SK-N-SH treated with all-trans-retinoic acid at 6 μM for 48 hours (cell line): Measurements from ENCODE around the gene MMP8.

Source experiments
- ATAC-seq: fragments of 200-7000 bp; cut with Tn5 transposase; 3 replicates; pipeline ENCODE4 v1.9.1; 2020; ENCODE audit warnings: mild to moderate bottlenecking, moderate library complexity
- ARNTL ChIP-seq: fragments of 450-650 bp; formaldehyde crosslinking; IDR thresholded peaks from 2 replicates; pipeline ENCODE4 v1.5.0; 2020; ENCODE audit warnings: low read depth, mild to moderate bottlenecking, moderate library complexity, borderline replicate concordance
- BACH2 ChIP-seq: fragments of 250-450 bp; sonication (Bioruptor Pico); IDR thresholded peaks from 2 replicates; pipeline ENCODE4 v1.9.0; 2021; ENCODE audit warnings: mild to moderate bottlenecking, borderline replicate concordance
- CREB5 ChIP-seq: fragments of 250-450 bp; sonication (Bioruptor Pico); IDR thresholded peaks from 2 replicates; pipeline ENCODE4 v1.5.1; 2020; ENCODE audit warnings: low read depth, mild to moderate bottlenecking, moderate library complexity
- CSDC2 ChIP-seq: fragments of 250-450 bp; sonication (Bioruptor Pico); IDR thresholded peaks from 2 replicates; pipeline ENCODE4 v1.5.0; 2020; ENCODE audit warnings: mild to moderate bottlenecking, moderate library complexity
- CSRNP3 ChIP-seq: fragments of 250-450 bp; sonication (Bioruptor Pico); IDR thresholded peaks from 2 replicates; pipeline ENCODE4 v1.5.1; 2021; ENCODE audit warnings: mild to moderate bottlenecking, moderate library complexity
- ESRRG ChIP-seq: fragments of 250-450 bp; sonication (Bioruptor Pico); IDR thresholded peaks from 2 replicates; pipeline ENCODE4 v1.6.1; 2021; ENCODE audit warnings: mild to moderate bottlenecking
- ISL1 ChIP-seq: fragments of 250-450 bp; sonication (Bioruptor Pico); IDR thresholded peaks from 2 replicates; pipeline ENCODE4 v2.1.2; 2022; ENCODE audit warnings: mild to moderate bottlenecking, moderate library complexity
- OSR1 ChIP-seq: fragments of 250-450 bp; sonication (Bioruptor Pico); IDR thresholded peaks from 2 replicates; pipeline ENCODE4 v1.8.0; 2022; ENCODE audit warnings: moderate library complexity, mild to moderate bottlenecking, inconsistent platforms
- POU6F1 ChIP-seq: fragments of 250-450 bp; sonication (Bioruptor Pico); IDR thresholded peaks from 2 replicates; pipeline ENCODE4 v1.8.0; 2021; ENCODE audit warnings: low read depth, mild to moderate bottlenecking, moderate library complexity, borderline replicate concordance
- PPARA ChIP-seq: fragments of 250-450 bp; sonication (Bioruptor Pico); IDR thresholded peaks from 2 replicates; pipeline ENCODE4 v1.5.0; 2020; ENCODE audit warnings: mild to moderate bottlenecking, borderline replicate concordance
- RARB ChIP-seq: fragments of 250-450 bp; sonication (Bioruptor Pico); IDR thresholded peaks from 2 replicates; pipeline ENCODE4 v1.8.0; 2021; ENCODE audit warnings: mild to moderate bottlenecking, moderate library complexity
- SNAI2 ChIP-seq: fragments of 250-450 bp; sonication (Bioruptor Pico); IDR thresholded peaks from 2 replicates; pipeline ENCODE4 v1.5.0; 2020; ENCODE audit warnings: mild to moderate bottlenecking, moderate library complexity
- TCF4 ChIP-seq: fragments of 250-450 bp; sonication (Bioruptor Pico); IDR thresholded peaks from 2 replicates; pipeline ENCODE4 v1.8.0; 2021; ENCODE audit warnings: mild to moderate bottlenecking, moderate library complexity, borderline replicate concordance
- TOX ChIP-seq: fragments of 250-450 bp; sonication (Bioruptor Pico); IDR thresholded peaks from 2 replicates; pipeline ENCODE4 v1.8.0; 2021; ENCODE audit warnings: mild to moderate bottlenecking, moderate library complexity, borderline replicate concordance
- ZC3H10 ChIP-seq: fragments of 250-450 bp; sonication (Bioruptor Pico); IDR thresholded peaks from 2 replicates; pipeline ENCODE4 v1.5.1; 2021; ENCODE audit warnings: mild to moderate bottlenecking, moderate library complexity
- ZFP3 ChIP-seq: fragments of 250-450 bp; sonication (Bioruptor Pico); IDR thresholded peaks from 2 replicates; pipeline ENCODE4 v1.5.0; 2020; ENCODE audit warnings: mild to moderate bottlenecking, moderate library complexity
- ZFP30 ChIP-seq: fragments of 450-650 bp; formaldehyde crosslinking; IDR thresholded peaks from 2 replicates; pipeline ENCODE4 v1.5.0; 2022; ENCODE audit warnings: mild to moderate bottlenecking, moderate library complexity
- ZNF565 ChIP-seq: fragments of 450-650 bp; formaldehyde crosslinking; conservative IDR thresholded peaks from 2 replicates; pipeline ENCODE4 v1.5.0; 2020; ENCODE audit warnings: low read depth, mild to moderate bottlenecking, moderate library complexity
- ZNF70 ChIP-seq: fragments of 450-650 bp; formaldehyde crosslinking; IDR thresholded peaks from 2 replicates; pipeline ENCODE4 v1.5.0; 2020; ENCODE audit warnings: mild to moderate bottlenecking, moderate library complexity
- ZNF8 ChIP-seq: fragments of 450-650 bp; formaldehyde crosslinking; IDR thresholded peaks from 2 replicates; pipeline ENCODE4 v1.5.0; 2020; ENCODE audit warnings: mild to moderate bottlenecking, moderate library complexity
- TF ChIP-seq, protein P1 (sequence below): fragments of 250-450 bp; sonication (Bioruptor Pico); IDR thresholded peaks from 2 replicates; pipeline ENCODE4 v1.8.0; 2020; ENCODE audit warnings: mild to moderate bottlenecking, moderate library complexity, borderline replicate concordance
- TF ChIP-seq, protein P2 (sequence below): fragments of 250-450 bp; sonication (Bioruptor Pico); IDR thresholded peaks from 2 replicates; pipeline ENCODE4 v1.5.0; 2020; ENCODE audit warnings: mild to moderate bottlenecking, moderate library complexity

Gene MMP8

GRCh38 chr11:102704841-102705240 is 19.9 kb downstream of the MMP8 start:
- peak; percentile 65; the same call in 2 of the 3 replicates for ATAC-seq
- TF ChIP-seq, protein P1, sequence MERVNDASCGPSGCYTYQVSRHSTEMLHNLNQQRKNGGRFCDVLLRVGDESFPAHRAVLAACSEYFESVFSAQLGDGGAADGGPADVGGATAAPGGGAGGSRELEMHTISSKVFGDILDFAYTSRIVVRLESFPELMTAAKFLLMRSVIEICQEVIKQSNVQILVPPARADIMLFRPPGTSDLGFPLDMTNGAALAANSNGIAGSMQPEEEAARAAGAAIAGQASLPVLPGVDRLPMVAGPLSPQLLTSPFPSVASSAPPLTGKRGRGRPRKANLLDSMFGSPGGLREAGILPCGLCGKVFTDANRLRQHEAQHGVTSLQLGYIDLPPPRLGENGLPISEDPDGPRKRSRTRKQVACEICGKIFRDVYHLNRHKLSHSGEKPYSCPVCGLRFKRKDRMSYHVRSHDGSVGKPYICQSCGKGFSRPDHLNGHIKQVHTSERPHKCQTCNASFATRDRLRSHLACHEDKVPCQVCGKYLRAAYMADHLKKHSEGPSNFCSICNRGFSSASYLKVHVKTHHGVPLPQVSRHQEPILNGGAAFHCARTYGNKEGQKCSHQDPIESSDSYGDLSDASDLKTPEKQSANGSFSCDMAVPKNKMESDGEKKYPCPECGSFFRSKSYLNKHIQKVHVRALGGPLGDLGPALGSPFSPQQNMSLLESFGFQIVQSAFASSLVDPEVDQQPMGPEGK (CRISPR knock-in tag): no peak

DNA sequence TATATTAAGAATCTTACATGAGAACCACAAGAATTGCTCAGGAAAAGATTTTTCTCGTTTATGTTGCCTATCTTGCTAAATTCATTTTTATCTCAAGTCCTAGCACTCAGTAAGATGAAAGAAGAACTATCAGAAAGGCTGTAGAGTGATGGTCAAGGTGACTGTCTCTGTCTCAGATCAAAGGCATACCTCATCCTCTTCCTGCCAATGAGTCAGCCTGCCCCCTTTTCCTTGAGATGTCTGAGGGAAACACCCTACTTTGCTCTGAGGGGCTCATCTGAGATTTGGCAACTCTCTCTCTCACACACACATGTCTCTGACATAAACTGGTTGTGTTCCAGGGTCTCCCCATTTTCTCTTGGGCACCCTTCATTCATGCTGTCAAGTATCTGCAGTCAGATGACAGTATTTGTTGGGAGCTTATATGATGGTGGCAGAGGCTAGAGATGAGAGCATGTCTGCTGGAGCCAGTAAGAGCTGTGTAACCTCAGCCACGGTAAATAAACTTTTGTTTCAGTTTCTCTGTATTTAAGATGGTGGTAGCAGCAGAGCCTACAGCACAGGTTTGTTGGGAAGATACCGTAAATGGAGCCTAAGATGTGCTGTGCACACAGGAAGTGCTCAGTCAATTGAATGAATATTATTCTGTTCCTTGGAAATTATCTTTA is 20.8 kb downstream of the MMP8 start:
- TF ChIP-seq RARB (CRISPR knock-in tag) (no peak), ZNF8 (CRISPR knock-in tag) (no peak), POU6F1 (no peak), TCF4 (CRISPR knock-in tag) (no peak), CSDC2 (CRISPR knock-in tag) (no peak), ZNF70 (no peak), TOX (no peak), CSRNP3 (CRISPR knock-in tag) (no peak), OSR1 (CRISPR knock-in tag) (no peak), CREB5 (CRISPR knock-in tag) (no peak), ZNF565 (CRISPR knock-in tag) (no peak), ZFP30 (no peak), ZFP3 (CRISPR knock-in tag) (no peak), ISL1 (CRISPR knock-in tag) (no peak), ZC3H10 (CRISPR knock-in tag) (no peak), ESRRG (CRISPR knock-in tag) (no peak)
- TF ChIP-seq, protein P1 (CRISPR knock-in tag): no peak
- TF ChIP-seq, protein P2, sequence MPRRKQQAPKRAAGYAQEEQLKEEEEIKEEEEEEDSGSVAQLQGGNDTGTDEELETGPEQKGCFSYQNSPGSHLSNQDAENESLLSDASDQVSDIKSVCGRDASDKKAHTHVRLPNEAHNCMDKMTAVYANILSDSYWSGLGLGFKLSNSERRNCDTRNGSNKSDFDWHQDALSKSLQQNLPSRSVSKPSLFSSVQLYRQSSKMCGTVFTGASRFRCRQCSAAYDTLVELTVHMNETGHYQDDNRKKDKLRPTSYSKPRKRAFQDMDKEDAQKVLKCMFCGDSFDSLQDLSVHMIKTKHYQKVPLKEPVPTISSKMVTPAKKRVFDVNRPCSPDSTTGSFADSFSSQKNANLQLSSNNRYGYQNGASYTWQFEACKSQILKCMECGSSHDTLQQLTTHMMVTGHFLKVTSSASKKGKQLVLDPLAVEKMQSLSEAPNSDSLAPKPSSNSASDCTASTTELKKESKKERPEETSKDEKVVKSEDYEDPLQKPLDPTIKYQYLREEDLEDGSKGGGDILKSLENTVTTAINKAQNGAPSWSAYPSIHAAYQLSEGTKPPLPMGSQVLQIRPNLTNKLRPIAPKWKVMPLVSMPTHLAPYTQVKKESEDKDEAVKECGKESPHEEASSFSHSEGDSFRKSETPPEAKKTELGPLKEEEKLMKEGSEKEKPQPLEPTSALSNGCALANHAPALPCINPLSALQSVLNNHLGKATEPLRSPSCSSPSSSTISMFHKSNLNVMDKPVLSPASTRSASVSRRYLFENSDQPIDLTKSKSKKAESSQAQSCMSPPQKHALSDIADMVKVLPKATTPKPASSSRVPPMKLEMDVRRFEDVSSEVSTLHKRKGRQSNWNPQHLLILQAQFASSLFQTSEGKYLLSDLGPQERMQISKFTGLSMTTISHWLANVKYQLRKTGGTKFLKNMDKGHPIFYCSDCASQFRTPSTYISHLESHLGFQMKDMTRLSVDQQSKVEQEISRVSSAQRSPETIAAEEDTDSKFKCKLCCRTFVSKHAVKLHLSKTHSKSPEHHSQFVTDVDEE (CRISPR knock-in tag): no peak
- ATAC-seq: peak; percentile 60

DNA sequence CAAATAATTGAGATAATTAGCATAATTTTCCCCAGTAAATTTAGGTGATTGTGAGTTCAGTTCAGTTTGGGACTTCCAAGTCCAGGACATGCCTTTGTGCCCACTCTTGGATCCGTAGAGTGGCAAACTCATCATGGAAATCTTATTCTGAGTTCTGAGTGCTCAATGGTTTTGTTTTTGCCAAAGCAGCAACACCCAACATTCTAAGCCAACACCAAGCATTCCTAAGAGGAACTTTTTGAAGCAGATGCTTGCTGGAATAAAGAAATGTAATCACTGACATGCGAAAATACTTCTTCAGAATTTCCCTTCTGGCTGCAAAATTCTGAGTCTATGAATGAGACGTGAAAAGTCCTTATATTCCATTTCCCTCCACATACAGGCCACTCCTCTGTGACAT is 29.6 kb downstream of the MMP8 start:
- ATAC-seq: no peak
- TF ChIP-seq ESRRG (CRISPR knock-in tag): no peak
- TF ChIP-seq RARB (CRISPR knock-in tag): no peak
- TF ChIP-seq, protein P2 (CRISPR knock-in tag): no peak
- TF ChIP-seq ZNF8 (CRISPR knock-in tag): no peak
- TF ChIP-seq POU6F1: no peak
- TF ChIP-seq BACH2 (CRISPR knock-in tag): no peak
- TF ChIP-seq ARNTL: no peak
- no peak for TF ChIP-seq ZFP3 (CRISPR knock-in tag)
- TF ChIP-seq PPARA: no peak
- TF ChIP-seq ZFP30: no peak
- no peak for TF ChIP-seq OSR1 (CRISPR knock-in tag)
- no peak for TF ChIP-seq ZNF70
- no peak for TF ChIP-seq SNAI2
